Peyer's patch (tissue), 4 donors: Measurements from ENCODE around the gene EYS. TPM values are rescaled to one million over a fixed set of nuclear protein-coding genes. Genes with fewer than 3 reads are reported as not detected.
"Not testable (repeated sequence)": the region's sequence is repeated elsewhere in the genome, so short reads cannot be mapped to it uniquely, and the experiment has no call there.

ENCODE experiments used
- DNase-seq, 3 donors: peaks; one replicate each; pipeline ENCODE4 v3.0.0-alpha.2; 2017 to 2019
- H3K27ac ChIP-seq, 4 donors: fragments of 200-600 bp; sonication (generic); one replicate each; pipeline ENCODE4 v1.5.1; 2016 to 2019
- H3K27me3 ChIP-seq, 2 donors: fragments of 200-600 bp; sonication (generic); one replicate each; pipeline ENCODE4 v1.5.1; 2019
- H3K36me3 ChIP-seq, 3 donors: fragments of 200-600 bp; sonication (generic); one replicate each; pipeline ENCODE4 v1.5.1; 2016 to 2019
- H3K4me1 ChIP-seq, 4 donors: fragments of 200-600 bp; sonication (generic); one replicate each; pipeline ENCODE4 v1.5.1; 2016 to 2019
- H3K4me3 ChIP-seq, 4 donors: fragments of 200-600 bp; sonication (generic); 1 replicate in 3 of 4; 2 replicates in 1 of 4; pipeline ENCODE4 v1.5.1; 2016 to 2019; ENCODE audit warnings: mild to moderate bottlenecking in 1 of 4
- H3K9me3 ChIP-seq, 4 donors: fragments of 200-600 bp; sonication (generic); one replicate each; pipeline ENCODE4 v1.5.1; 2016 to 2019; ENCODE audit warnings: mild to moderate bottlenecking in 1 of 4
- CTCF ChIP-seq, 6 experiments: fragments of 450-650 bp in 4 of 6; fragments of 200-600 bp in 2 of 6; sonication (generic) in 1 of 6; IDR thresholded peaks; one replicate each; pipeline ENCODE4 v1.5.1; 2017 to 2019; ENCODE audit warnings: antibody characterized with exemption in 6 of 6, mild to moderate bottlenecking in 3 of 6, moderate library complexity in 1 of 6
- POLR2A ChIP-seq, 2 donors: fragments of 450-650 bp; IDR thresholded peaks; one replicate each; pipeline ENCODE4 v1.5.1; 2017; ENCODE audit warnings: antibody characterized with exemption in 2 of 2, mild to moderate bottlenecking in 2 of 2, moderate library complexity in 2 of 2
- total RNA-seq, 4 donors: library from RNA; depleted of rRNA; stranded (reverse); fragments of >200 nt; gene quantifications; one replicate each; pipeline ENCODE4 v1.1.0, GENCODE V29; 2016

The EYS gene
- total RNA-seq, 4 donors from 2014 or later: 0.13 to 1.5 (median 0.35) TPM; not detected in 1

DNA sequence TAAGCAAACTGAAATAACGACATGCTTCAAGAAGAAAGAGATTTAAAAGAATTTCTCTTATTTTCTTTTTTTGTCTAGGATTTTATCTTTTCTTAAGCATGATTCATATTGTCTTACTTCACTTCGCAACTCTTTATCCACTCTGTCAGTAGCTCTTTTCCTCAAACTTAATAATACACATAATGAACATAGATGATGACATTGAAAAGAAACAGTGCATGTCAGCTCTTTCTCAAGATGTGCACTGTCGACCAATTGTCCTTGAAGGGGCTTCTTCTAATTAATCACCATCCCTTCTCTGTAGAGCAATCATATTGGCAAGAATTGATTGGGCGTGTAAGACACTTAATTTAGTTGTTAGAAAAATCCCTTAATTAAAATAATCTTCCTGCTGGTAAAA, 356.5 kb downstream of the EYS start:
- Histone ChIP-seq H3K4me1 (no peaks in the 10 kb centered on the region), H3K36me3 (no peaks in the 10 kb centered on the region), H3K9me3 (no peaks in the 10 kb centered on the region), H3K27me3 (no peaks in the 10 kb centered on the region), H3K4me3 (no peak overlapping the region), H3K27ac (no peak overlapping the region)
- TF ChIP-seq CTCF (IDR thresholded peaks at IDR 0.05) (no peak), POLR2A (IDR thresholded peaks at IDR 0.05) (no peak)
- no peak for DNase-seq

GRCh38 chr6:65302655-65303054, 404.4 kb downstream of the EYS start:
- not testable (repeated sequence) for H3K27ac ChIP-seq, H3K4me1 ChIP-seq, H3K27me3 ChIP-seq, DNase-seq, H3K9me3 ChIP-seq, H3K36me3 ChIP-seq, H3K4me3 ChIP-seq

- no peaks in the 10 kb centered on the region for H3K9me3 ChIP-seq
- H3K27ac ChIP-seq: no peak overlapping the region
- no peak for DNase-seq
- H3K4me1 ChIP-seq: no peaks in the 10 kb centered on the region
- H3K27me3 ChIP-seq: no peaks in the 10 kb centered on the region
- no peak for TF ChIP-seq CTCF (IDR thresholded peaks at IDR 0.05)
- TF ChIP-seq POLR2A (IDR thresholded peaks at IDR 0.05): no peak
- no peaks in the 10 kb centered on the region for H3K36me3 ChIP-seq
- no peak overlapping the region for H3K4me3 ChIP-seq
Measured at GRCh38 chr6:65299236-65299635, 407.8 kb downstream of the EYS start.

- H3K4me3 ChIP-seq: no peak overlapping the region
Measured at GRCh38 chr6:65295812-65296211, 411.2 kb downstream of the EYS start.

GRCh38 chr6:65289491-65289890, 417.5 kb downstream of the EYS start:
- H3K9me3 ChIP-seq: no peaks in the 10 kb centered on the region
- no peak for DNase-seq
- H3K36me3 ChIP-seq: no peaks in the 10 kb centered on the region
- TF ChIP-seq POLR2A (IDR thresholded peaks at IDR 0.05) (no peak), CTCF (IDR thresholded peaks at IDR 0.05) (no peak)
- H3K27ac ChIP-seq: no peak overlapping the region
- no peaks in the 10 kb centered on the region for H3K27me3 ChIP-seq
- no peak overlapping the region for H3K4me3 ChIP-seq
- no peaks in the 10 kb centered on the region for H3K4me1 ChIP-seq

More at GRCh38 chr6:65295812-65296211, 411.2 kb downstream of the EYS start:
- H3K27ac ChIP-seq: no peak overlapping the region
- no peak for TF ChIP-seq CTCF (IDR thresholded peaks at IDR 0.05)
- TF ChIP-seq POLR2A (IDR thresholded peaks at IDR 0.05): no peak
- H3K9me3 ChIP-seq: no peaks in the 10 kb centered on the region
- no peaks in the 10 kb centered on the region for H3K27me3 ChIP-seq
- DNase-seq: no peak
- no peaks in the 10 kb centered on the region for H3K4me1 ChIP-seq
- H3K36me3 ChIP-seq: no peaks in the 10 kb centered on the region

DNA sequence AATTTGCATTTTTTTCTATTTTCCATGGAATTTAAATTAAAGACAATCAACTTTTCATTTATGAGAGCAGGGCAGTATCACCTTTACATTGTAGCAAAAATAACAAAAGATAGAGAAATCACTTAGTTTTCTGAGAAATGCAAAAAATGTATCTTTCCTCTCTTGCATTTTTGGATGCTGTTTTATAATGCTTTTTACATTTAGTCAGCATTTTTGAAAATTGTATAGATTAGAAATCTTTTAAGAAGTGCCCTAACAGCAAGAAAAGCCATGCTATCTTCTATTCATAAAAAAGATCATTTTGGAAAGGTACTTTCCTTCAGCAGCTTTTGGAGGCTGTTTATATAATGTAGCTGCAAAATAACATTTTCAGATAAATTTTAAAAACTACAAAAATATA, 421.8 kb downstream of the EYS start:
- H3K27ac ChIP-seq: no peak overlapping the region
- no peaks in the 10 kb centered on the region for H3K27me3 ChIP-seq
- no peak for DNase-seq
- H3K4me1 ChIP-seq: no peaks in the 10 kb centered on the region
- no peaks in the 10 kb centered on the region for H3K36me3 ChIP-seq
- H3K4me3 ChIP-seq: no peak overlapping the region
- no peaks in the 10 kb centered on the region for H3K9me3 ChIP-seq
- TF ChIP-seq POLR2A (IDR thresholded peaks at IDR 0.05): no peak

GRCh38 chr6:65280060-65280459, 427.0 kb downstream of the EYS start:
- Histone ChIP-seq H3K4me3 (no peak overlapping the region), H3K9me3 (no peaks in the 10 kb centered on the region), H3K27me3 (no peaks in the 10 kb centered on the region), H3K36me3 (no peaks in the 10 kb centered on the region), H3K27ac (no peak overlapping the region), H3K4me1 (no peaks in the 10 kb centered on the region)
- DNase-seq: no peak
- TF ChIP-seq CTCF (IDR thresholded peaks at IDR 0.05): no peak
- TF ChIP-seq POLR2A (IDR thresholded peaks at IDR 0.05): no peak
